ENCODE measurements around the gene KICS2. TPM values are rescaled to one million over a fixed set of nuclear protein-coding genes. Genes with fewer than 3 reads are reported as not detected.

KICS2 gene
- total RNA-seq, 1 donor from 2014 or later = 3.8 TPM

- peak; percentile 11 for DNase-seq (ENCODE audit: low read depth)
- Histone ChIP-seq H3K27me3 (ENCODE audit: insufficient read depth, low read length) (no peaks in the 10 kb centered on the region), H3K36me3 (ENCODE audit: insufficient read depth, low read length) (no peaks in the 10 kb centered on the region), H4K20me1 (ENCODE audit: insufficient read depth, low read length) (no peaks in the 10 kb centered on the region), H3K79me2 (ENCODE audit: insufficient read depth, low read length) (no peaks in the 10 kb centered on the region), H3K27ac (ENCODE audit: low read depth, low read length) (no peak overlapping the region), H3K4me3 (ENCODE audit: insufficient read depth, low read depth, low read length) (no peak overlapping the region), H3K9me3 (ENCODE audit: insufficient read depth, low read depth, low read length) (no peaks in the 10 kb centered on the region), H3K4me2 (ENCODE audit: low read length) (no peak overlapping the region), H3K4me1 (ENCODE audit: insufficient read depth, low read length) (no peaks in the 10 kb centered on the region), H3K9ac (ENCODE audit: low read length) (no peak overlapping the region), H2AFZ (ENCODE audit: low read depth, low read length) (no peak overlapping the region)
- Mint-ChIP-seq H3K4me1 (ENCODE audit: low read depth, unreplicated experiment) (peaks cover 4% of the 10 kb centered on the region), H3K9me3 (ENCODE audit: unreplicated experiment) (no peaks in the 10 kb centered on the region), H3K36me3 (ENCODE audit: low read depth, unreplicated experiment) (no peaks in the 10 kb centered on the region), H3K27ac (ENCODE audit: unreplicated experiment) (no peak overlapping the region), H3K27me3 (ENCODE audit: low read depth, unreplicated experiment) (peaks cover 4% of the 10 kb centered on the region), H3K4me3 (ENCODE audit: unreplicated experiment) (no peak overlapping the region)
- no peak for FAIRE-seq
- no peak for TF ChIP-seq EZH2 (IDR thresholded peaks at IDR 0.05; ENCODE audit: insufficient read depth, low read length)
- TF ChIP-seq CTCF (IDR thresholded peaks at IDR 0.05; ENCODE audit: insufficient read depth, low read depth, low read length) = no peak
These were observed 14.5 kb upstream of the KICS2 start for GRCh38 chr12:64236549-64236948.

GRCh38 chr12:64232196-64232595 is 10.1 kb upstream of the KICS2 start:
- H3K9ac ChIP-seq (ENCODE audit: low read length) = no peak overlapping the region
- no peaks in the 10 kb centered on the region for H3K36me3 ChIP-seq (ENCODE audit: insufficient read depth, low read length)
- DNase-seq (ENCODE audit: low read depth) (no peak), FAIRE-seq (no peak)
- H3K9me3 ChIP-seq (ENCODE audit: insufficient read depth, low read depth, low read length) = no peaks in the 10 kb centered on the region
- no peaks in the 10 kb centered on the region for H3K27me3 Mint-ChIP-seq (ENCODE audit: low read depth, unreplicated experiment)
- H3K4me3 ChIP-seq (ENCODE audit: insufficient read depth, low read depth, low read length) = no peak overlapping the region
- H3K4me1 Mint-ChIP-seq (ENCODE audit: low read depth, unreplicated experiment) = peaks cover 4% of the 10 kb centered on the region
- TF ChIP-seq CTCF (IDR thresholded peaks at IDR 0.05; ENCODE audit: insufficient read depth, low read depth, low read length) (no peak), EZH2 (IDR thresholded peaks at IDR 0.05; ENCODE audit: insufficient read depth, low read length) (no peak)
- H3K27me3 ChIP-seq (ENCODE audit: insufficient read depth, low read length) = no peaks in the 10 kb centered on the region
- peaks cover 4% of the 10 kb centered on the region for H3K9me3 Mint-ChIP-seq (ENCODE audit: unreplicated experiment)
- no peak overlapping the region for H3K27ac Mint-ChIP-seq (ENCODE audit: unreplicated experiment)
- H3K36me3 Mint-ChIP-seq (ENCODE audit: low read depth, unreplicated experiment) = no peaks in the 10 kb centered on the region
- H3K79me2 ChIP-seq (ENCODE audit: insufficient read depth, low read length) = no peaks in the 10 kb centered on the region
- no peaks in the 10 kb centered on the region for H4K20me1 ChIP-seq (ENCODE audit: insufficient read depth, low read length)
- no peak overlapping the region for H2AFZ ChIP-seq (ENCODE audit: low read depth, low read length)
- no peak overlapping the region for H3K4me3 Mint-ChIP-seq (ENCODE audit: unreplicated experiment)
- H3K4me2 ChIP-seq (ENCODE audit: low read length) = no peak overlapping the region
- no peak overlapping the region for H3K27ac ChIP-seq (ENCODE audit: low read depth, low read length)
- H3K4me1 ChIP-seq (ENCODE audit: insufficient read depth, low read length) = no peaks in the 10 kb centered on the region

GRCh38 chr12:64229796-64230195 is 7.7 kb upstream of the KICS2 start:
- DNase-seq (ENCODE audit: low read depth) (no peak), FAIRE-seq (no peak)
- no peak overlapping the region for H3K4me2 ChIP-seq (ENCODE audit: low read length)
- Mint-ChIP-seq H3K27ac (ENCODE audit: unreplicated experiment) (no peak overlapping the region), H3K4me1 (ENCODE audit: low read depth, unreplicated experiment) (peaks cover 4% of the 10 kb centered on the region), H3K4me3 (ENCODE audit: unreplicated experiment) (no peak overlapping the region), H3K9me3 (ENCODE audit: unreplicated experiment) (peaks cover 4% of the 10 kb centered on the region), H3K36me3 (ENCODE audit: low read depth, unreplicated experiment) (no peaks in the 10 kb centered on the region), H3K27me3 (ENCODE audit: low read depth, unreplicated experiment) (no peaks in the 10 kb centered on the region)
- H3K9ac ChIP-seq (ENCODE audit: low read length) = no peak overlapping the region
- H3K27ac ChIP-seq (ENCODE audit: low read depth, low read length) = no peak overlapping the region
- no peaks in the 10 kb centered on the region for H4K20me1 ChIP-seq (ENCODE audit: insufficient read depth, low read length)
- no peaks in the 10 kb centered on the region for H3K27me3 ChIP-seq (ENCODE audit: insufficient read depth, low read length)
- H3K79me2 ChIP-seq (ENCODE audit: insufficient read depth, low read length) = no peaks in the 10 kb centered on the region
- no peak overlapping the region for H2AFZ ChIP-seq (ENCODE audit: low read depth, low read length)
- no peaks in the 10 kb centered on the region for H3K4me1 ChIP-seq (ENCODE audit: insufficient read depth, low read length)
- H3K36me3 ChIP-seq (ENCODE audit: insufficient read depth, low read length) = no peaks in the 10 kb centered on the region
- H3K9me3 ChIP-seq (ENCODE audit: insufficient read depth, low read depth, low read length) = no peaks in the 10 kb centered on the region
- TF ChIP-seq EZH2 (IDR thresholded peaks at IDR 0.05; ENCODE audit: insufficient read depth, low read length) (no peak), CTCF (IDR thresholded peaks at IDR 0.05; ENCODE audit: insufficient read depth, low read depth, low read length) (no peak)
- no peak overlapping the region for H3K4me3 ChIP-seq (ENCODE audit: insufficient read depth, low read depth, low read length)

All from astrocyte (in vitro differentiated cells and primary cell).